Activated CD4-positive, alpha-beta T cell treated with anti-CD3 and anti-CD28 coated beads, Interleukin-2, amount 10 ng/mL, durations not matched to agents 7 days and 5 days (primary cell): ENCODE results near the gene FTO. TPM values are rescaled to one million over a fixed set of nuclear protein-coding genes. Genes with fewer than 3 reads are reported as not detected.

Experiments
- CTCF ChIA-PET: fragments of 350-600 bp; sonication (Branson Sonifier 250); formaldehyde crosslinking; loops from one replicate; lab custom pipeline; 2021; ENCODE audit warnings: antibody characterized with exemption; lab: Charles Lee
- POLR2A ChIA-PET: fragments of 350-600 bp; sonication (Branson Sonifier 250); formaldehyde crosslinking; loops from one replicate; lab custom pipeline; 2021; ENCODE audit warnings: antibody characterized with exemption; lab: Charles Lee
- DNase-seq: peaks from one replicate; pipeline ENCODE4 v3.0.0-alpha.2; 2020
- H3K27ac Mint-ChIP-seq: one replicate; pipeline ENCODE4 v1.8.0; 2021; ENCODE audit warnings: mild to moderate bottlenecking, moderate library complexity, mixed read lengths
- H3K27me3 Mint-ChIP-seq: one replicate; pipeline ENCODE4 v1.8.0; 2021; ENCODE audit warnings: mixed read lengths
- H3K36me3 Mint-ChIP-seq: one replicate; pipeline ENCODE4 v1.8.0; 2021; ENCODE audit warnings: low read depth, mixed read lengths
- H3K4me1 Mint-ChIP-seq: one replicate; pipeline ENCODE4 v1.8.0; 2021; ENCODE audit warnings: mixed read lengths
- H3K4me3 Mint-ChIP-seq: one replicate; pipeline ENCODE4 v1.8.0; 2021; ENCODE audit warnings: mild to moderate bottlenecking, moderate library complexity, mixed read lengths
- H3K9me3 Mint-ChIP-seq: one replicate; pipeline ENCODE4 v1.8.0; 2021; ENCODE audit warnings: mixed read lengths
- total RNA-seq, 2 experiments: library from RNA; stranded (reverse); gene quantifications; one replicate each; pipeline ENCODE4 v1.2.3, GENCODE V29; 2021

Gene FTO
- total RNA-seq, 2 experiments from 2014 or later, result 44.2 to 44.3 TPM

DNA sequence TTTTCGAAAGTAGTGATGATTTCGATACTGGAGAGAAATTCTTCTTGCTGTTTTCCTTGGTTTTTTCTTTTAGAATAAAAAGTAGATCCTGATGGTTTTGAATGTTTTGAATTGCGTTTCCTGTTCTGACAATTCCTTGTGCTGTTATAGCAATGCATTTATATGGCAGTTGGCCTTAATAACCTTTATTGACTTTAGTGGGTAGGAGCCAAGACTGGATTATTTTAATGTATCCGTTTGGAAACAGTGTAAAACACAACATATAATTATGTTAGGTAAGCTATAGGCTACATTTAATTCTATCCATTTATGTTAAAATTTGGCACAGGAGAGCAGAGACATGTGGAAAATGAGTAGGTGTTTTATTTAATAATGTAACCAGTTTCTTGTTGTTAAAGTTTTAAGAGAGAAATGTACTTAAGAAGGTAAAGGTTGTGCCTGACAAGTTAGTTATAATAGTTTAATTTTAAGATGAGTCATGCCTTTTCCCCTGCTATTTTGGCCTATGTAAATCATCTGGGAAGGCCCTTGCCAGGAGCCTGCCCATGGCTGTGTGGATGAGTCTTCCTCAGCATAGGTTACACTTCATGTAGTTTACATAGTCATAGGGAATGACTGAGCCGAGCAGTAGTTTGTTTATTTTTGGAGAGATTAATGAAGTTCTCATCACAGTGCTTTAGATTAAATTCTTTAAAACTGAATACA is 189.9 kb downstream of the FTO start:
- ChIA-PET CTCF (no interaction called here), POLR2A (no interaction called here)
- no peaks in the 10 kb centered on the region for H3K9me3 Mint-ChIP-seq

GRCh38 chr16:53894686-53895085 is 190.7 kb downstream of the FTO start:
- Mint-ChIP-seq H3K27me3 (no peaks in the 10 kb centered on the region), H3K27ac (no peak overlapping the region), H3K9me3 (no peaks in the 10 kb centered on the region), H3K36me3 (no peaks in the 10 kb centered on the region), H3K4me3 (no peak overlapping the region), H3K4me1 (peaks cover 13% of the 10 kb centered on the region)
- ChIA-PET CTCF (interaction anchor here (1.1 kb wide), 1 partner anchor 17 kb away, joined by 3 read pairs; no protein-coding TSS in a partner anchor), POLR2A (no interaction called here)
- DNase-seq, result no peak

More for the DNA sequence above, 189.9 kb downstream of the FTO start:
- peaks cover 13% of the 10 kb centered on the region for H3K4me1 Mint-ChIP-seq
- H3K4me3 Mint-ChIP-seq, result no peak overlapping the region
- no peak for DNase-seq
- H3K27ac Mint-ChIP-seq, result no peak overlapping the region
- no peaks in the 10 kb centered on the region for H3K36me3 Mint-ChIP-seq
- H3K27me3 Mint-ChIP-seq, result no peaks in the 10 kb centered on the region

- CTCF ChIA-PET, result interaction anchor here (1.1 kb wide), 1 partner anchor 16 kb away, joined by 3 read pairs; no protein-coding TSS in a partner anchor
- peaks cover 13% of the 10 kb centered on the region for H3K4me1 Mint-ChIP-seq
These were observed 191.5 kb downstream of the FTO start for GRCh38 chr16:53895433-53895832.

GRCh38 chr16:53895851-53896250 is 191.9 kb downstream of the FTO start:
- ChIA-PET POLR2A (no interaction called here), CTCF (interaction anchor here (1.1 kb wide), 1 partner anchor 16 kb away, joined by 3 read pairs; no protein-coding TSS in a partner anchor)
- H3K4me1 Mint-ChIP-seq, result peaks cover 13% of the 10 kb centered on the region
- H3K9me3 Mint-ChIP-seq, result no peaks in the 10 kb centered on the region
- no peak overlapping the region for H3K27ac Mint-ChIP-seq
- H3K4me3 Mint-ChIP-seq, result no peak overlapping the region
- H3K36me3 Mint-ChIP-seq, result no peaks in the 10 kb centered on the region
- H3K27me3 Mint-ChIP-seq, result no peaks in the 10 kb centered on the region
- no peak for DNase-seq

More at GRCh38 chr16:53895433-53895832, 191.5 kb downstream of the FTO start:
- no peak overlapping the region for H3K4me3 Mint-ChIP-seq
- no peaks in the 10 kb centered on the region for H3K27me3 Mint-ChIP-seq
- no peaks in the 10 kb centered on the region for H3K9me3 Mint-ChIP-seq
- POLR2A ChIA-PET, result no interaction called here
- H3K36me3 Mint-ChIP-seq, result no peaks in the 10 kb centered on the region
- DNase-seq, result no peak
- H3K27ac Mint-ChIP-seq, result no peak overlapping the region

- H3K9me3 Mint-ChIP-seq, result no peaks in the 10 kb centered on the region
- no peak for DNase-seq
- no peaks in the 10 kb centered on the region for H3K27me3 Mint-ChIP-seq
- peaks cover 10% of the 10 kb centered on the region for H3K4me1 Mint-ChIP-seq
- no peaks in the 10 kb centered on the region for H3K36me3 Mint-ChIP-seq
- H3K4me3 Mint-ChIP-seq, result no peak overlapping the region
- H3K27ac Mint-ChIP-seq, result no peak overlapping the region
- CTCF ChIA-PET, result interaction anchor here (0.6 kb wide), 1 partner anchor 172 kb away, joined by 3 read pairs; no protein-coding TSS in a partner anchor
- POLR2A ChIA-PET, result no interaction called here
These were observed 192.8 kb downstream of the FTO start for GRCh38 chr16:53896722-53897121.

GRCh38 chr16:53898993-53899392 is 195.0 kb downstream of the FTO start:
- H3K27ac Mint-ChIP-seq, result no peak overlapping the region
- no peaks in the 10 kb centered on the region for H3K36me3 Mint-ChIP-seq
- no peak overlapping the region for H3K4me3 Mint-ChIP-seq
- H3K9me3 Mint-ChIP-seq, result no peaks in the 10 kb centered on the region
- H3K27me3 Mint-ChIP-seq, result no peaks in the 10 kb centered on the region
- DNase-seq, result no peak
- no peaks in the 10 kb centered on the region for H3K4me1 Mint-ChIP-seq
- CTCF ChIA-PET, result no interaction called here
- POLR2A ChIA-PET, result no interaction called here

- ChIA-PET CTCF (no interaction called here), POLR2A (no interaction called here)
- Mint-ChIP-seq H3K9me3 (no peaks in the 10 kb centered on the region), H3K27ac (no peak overlapping the region), H3K36me3 (no peaks in the 10 kb centered on the region), H3K27me3 (no peaks in the 10 kb centered on the region), H3K4me1 (no peaks in the 10 kb centered on the region), H3K4me3 (no peak overlapping the region)
- no peak for DNase-seq
These were observed 195.5 kb downstream of the FTO start for GRCh38 chr16:53899431-53899830.

GRCh38 chr16:53900667-53901066 is 196.7 kb downstream of the FTO start:
- Mint-ChIP-seq H3K9me3 (no peaks in the 10 kb centered on the region), H3K27me3 (no peaks in the 10 kb centered on the region), H3K4me1 (peaks cover 10% of the 10 kb centered on the region), H3K27ac (no peak overlapping the region), H3K4me3 (no peak overlapping the region), H3K36me3 (no peaks in the 10 kb centered on the region)
- CTCF ChIA-PET, result interaction anchor here (1.0 kb wide), 1 partner anchor 15 kb away, joined by 3 read pairs; no protein-coding TSS in a partner anchor
- DNase-seq, result no peak
- POLR2A ChIA-PET, result no interaction called here

GRCh38 chr16:53901408-53901807 is 197.5 kb downstream of the FTO start:
- POLR2A ChIA-PET, result no interaction called here
- no peaks in the 10 kb centered on the region for H3K27me3 Mint-ChIP-seq
- no peaks in the 10 kb centered on the region for H3K9me3 Mint-ChIP-seq

GRCh38 chr16:53904533-53904932 is 200.6 kb downstream of the FTO start:
- Mint-ChIP-seq H3K36me3 (no peaks in the 10 kb centered on the region), H3K9me3 (no peaks in the 10 kb centered on the region), H3K27me3 (no peaks in the 10 kb centered on the region), H3K27ac (no peak overlapping the region), H3K4me1 (peaks cover 10% of the 10 kb centered on the region), H3K4me3 (no peak overlapping the region)
- ChIA-PET POLR2A (no interaction called here), CTCF (no interaction called here)
- no peak for DNase-seq

More at GRCh38 chr16:53901408-53901807, 197.5 kb downstream of the FTO start:
- no peak overlapping the region for H3K4me3 Mint-ChIP-seq
- no peak overlapping the region for H3K27ac Mint-ChIP-seq
- no peak for DNase-seq
- peaks cover 10% of the 10 kb centered on the region for H3K4me1 Mint-ChIP-seq
- H3K36me3 Mint-ChIP-seq, result no peaks in the 10 kb centered on the region
- CTCF ChIA-PET, result interaction anchor here (1.0 kb wide), 2 partner anchors 9 to 16 kb away, joined by 3 read pairs; no protein-coding TSS in a partner anchor

DNA sequence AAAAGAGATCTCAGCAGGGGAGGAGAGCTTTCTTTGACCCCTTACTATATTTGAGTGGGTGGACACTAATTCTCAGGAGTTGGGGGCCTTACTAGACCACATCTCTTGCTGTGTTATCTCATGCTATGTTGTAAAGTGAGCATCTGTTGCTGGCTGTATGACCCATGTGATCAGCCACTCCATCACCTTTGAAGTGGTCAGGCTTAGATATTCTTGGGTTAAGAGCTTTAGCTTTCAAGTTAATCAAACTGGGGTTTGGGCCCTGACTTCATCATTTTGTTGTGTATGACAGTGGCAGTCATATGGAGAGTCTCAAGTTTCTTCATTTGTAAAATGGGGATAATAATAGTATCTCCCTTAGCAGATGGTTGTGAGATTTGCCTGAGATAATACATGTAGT is 201.1 kb downstream of the FTO start:
- H3K9me3 Mint-ChIP-seq, result no peaks in the 10 kb centered on the region
- no peaks in the 10 kb centered on the region for H3K36me3 Mint-ChIP-seq
- H3K27me3 Mint-ChIP-seq, result no peaks in the 10 kb centered on the region
- POLR2A ChIA-PET, result no interaction called here
- H3K27ac Mint-ChIP-seq, result no peak overlapping the region
- DNase-seq, result no peak
- peaks cover 10% of the 10 kb centered on the region for H3K4me1 Mint-ChIP-seq
- CTCF ChIA-PET, result no interaction called here
- H3K4me3 Mint-ChIP-seq, result no peak overlapping the region

DNA sequence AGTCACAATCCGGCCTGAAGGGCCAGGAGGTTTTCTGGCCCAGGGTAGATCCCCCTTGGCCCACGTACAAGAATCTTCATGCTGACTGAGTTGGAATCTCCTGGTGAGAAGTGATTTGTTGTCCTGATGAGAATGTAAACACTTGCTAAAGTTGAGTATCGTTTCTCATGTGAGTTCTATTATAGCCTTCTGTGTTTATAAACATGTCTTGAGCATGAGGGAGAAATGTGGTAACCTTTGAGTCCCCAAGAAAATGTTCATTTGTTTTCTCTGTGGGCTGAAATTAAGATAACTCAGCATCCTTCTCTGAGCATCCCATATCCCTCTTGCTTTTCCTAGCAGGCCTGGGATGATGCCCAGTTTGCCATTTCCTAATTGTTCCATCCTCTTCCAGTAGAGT is 204.8 kb downstream of the FTO start:
- H3K27ac Mint-ChIP-seq, result no peak overlapping the region
- H3K4me1 Mint-ChIP-seq, result peaks cover 10% of the 10 kb centered on the region
- H3K27me3 Mint-ChIP-seq, result no peaks in the 10 kb centered on the region
- no peak for DNase-seq
- ChIA-PET POLR2A (no interaction called here), CTCF (no interaction called here)
- H3K36me3 Mint-ChIP-seq, result peaks cover 2% of the 10 kb centered on the region
- H3K4me3 Mint-ChIP-seq, result no peak overlapping the region
- no peaks in the 10 kb centered on the region for H3K9me3 Mint-ChIP-seq

DNA sequence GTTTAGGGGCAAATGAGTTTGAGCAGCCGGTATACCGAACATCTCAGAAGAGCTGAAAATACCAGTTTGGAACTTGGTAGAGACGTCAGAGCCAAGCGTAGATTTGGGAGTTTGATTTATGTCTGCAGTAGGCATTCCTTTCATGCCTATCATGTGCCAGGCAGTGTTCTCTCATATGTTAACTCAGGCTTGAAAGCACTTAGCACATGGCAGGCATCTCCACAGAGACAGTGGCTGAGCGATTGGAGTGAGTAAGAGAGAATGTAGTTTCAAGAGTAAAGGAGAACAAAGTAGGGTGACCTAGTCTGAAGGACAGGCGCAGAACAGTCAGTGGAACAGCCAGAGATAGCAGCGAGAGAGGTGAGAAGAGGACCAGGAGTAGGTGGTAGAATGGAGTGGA is 207.0 kb downstream of the FTO start:
- no peaks in the 10 kb centered on the region for H3K27me3 Mint-ChIP-seq
- ChIA-PET POLR2A (no interaction called here), CTCF (no interaction called here)
- H3K36me3 Mint-ChIP-seq, result peaks cover 2% of the 10 kb centered on the region
- no peak overlapping the region for H3K4me3 Mint-ChIP-seq
- H3K27ac Mint-ChIP-seq, result no peak overlapping the region
- H3K9me3 Mint-ChIP-seq, result no peaks in the 10 kb centered on the region
- DNase-seq, result no peak
- no peaks in the 10 kb centered on the region for H3K4me1 Mint-ChIP-seq
